Peyer's patch (tissue), 4 donors: ENCODE measurements around the gene CNST. TPM values are rescaled to one million over a fixed set of nuclear protein-coding genes. Genes with fewer than 3 reads are reported as not detected.
"Not testable (repeated sequence)": the region's sequence is repeated elsewhere in the genome, so short reads cannot be mapped to it uniquely, and the experiment has no call there.

Source experiments
- DNase-seq, 3 donors: peaks; one replicate each; pipeline ENCODE4 v3.0.0-alpha.2; 2017 to 2019
- H3K27ac ChIP-seq, 4 donors: fragments of 200-600 bp; sonication (generic); one replicate each; pipeline ENCODE4 v1.5.1; 2016 to 2019
- H3K27me3 ChIP-seq, 2 donors: fragments of 200-600 bp; sonication (generic); one replicate each; pipeline ENCODE4 v1.5.1; 2019
- H3K36me3 ChIP-seq, 3 donors: fragments of 200-600 bp; sonication (generic); one replicate each; pipeline ENCODE4 v1.5.1; 2016 to 2019
- H3K4me1 ChIP-seq, 4 donors: fragments of 200-600 bp; sonication (generic); one replicate each; pipeline ENCODE4 v1.5.1; 2016 to 2019
- H3K4me3 ChIP-seq, 4 donors: fragments of 200-600 bp; sonication (generic); 1 replicate in 3 of 4; 2 replicates in 1 of 4; pipeline ENCODE4 v1.5.1; 2016 to 2019; ENCODE audit warnings: mild to moderate bottlenecking in 1 of 4
- H3K9me3 ChIP-seq, 4 donors: fragments of 200-600 bp; sonication (generic); one replicate each; pipeline ENCODE4 v1.5.1; 2016 to 2019; ENCODE audit warnings: mild to moderate bottlenecking in 1 of 4
- CTCF ChIP-seq, 6 experiments: fragments of 450-650 bp in 4 of 6; fragments of 200-600 bp in 2 of 6; sonication (generic) in 1 of 6; IDR thresholded peaks; one replicate each; pipeline ENCODE4 v1.5.1; 2017 to 2019; ENCODE audit warnings: antibody characterized with exemption in 6 of 6, mild to moderate bottlenecking in 3 of 6, moderate library complexity in 1 of 6
- POLR2A ChIP-seq, 2 donors: fragments of 450-650 bp; IDR thresholded peaks; one replicate each; pipeline ENCODE4 v1.5.1; 2017; ENCODE audit warnings: antibody characterized with exemption in 2 of 2, mild to moderate bottlenecking in 2 of 2, moderate library complexity in 2 of 2
- total RNA-seq, 4 donors: library from RNA; depleted of rRNA; stranded (reverse); fragments of >200 nt; gene quantifications; one replicate each; pipeline ENCODE4 v1.1.0, GENCODE V29; 2016

CNST gene
- total RNA-seq, 4 donors from 2014 or later, result 62.0 to 75.7 (median 69.8) TPM

GRCh38 chr1:246559310-246559709 is 6.9 kb upstream of the CNST start:
- no peak overlapping the region for H3K27ac ChIP-seq
- peaks cover 0 to 5% (median 0%) of the 10 kb centered on the region in 4 donors for H3K4me1 ChIP-seq
- H3K36me3 ChIP-seq, result peaks cover 0 to 56% (median 0%) of the 10 kb centered on the region in 3 donors
- DNase-seq, result no peak
- no peaks in the 10 kb centered on the region for H3K9me3 ChIP-seq
- H3K4me3 ChIP-seq, result no peak overlapping the region
- no peaks in the 10 kb centered on the region for H3K27me3 ChIP-seq
- no peak for TF ChIP-seq POLR2A (IDR thresholded peaks at IDR 0.05)

- not testable (repeated sequence) for H3K9me3 ChIP-seq, H3K27me3 ChIP-seq, H3K4me3 ChIP-seq, H3K27ac ChIP-seq, DNase-seq
- Histone ChIP-seq H3K4me1 (peaks cover 0 to 17% (median 3%) of the 10 kb centered on the region in 4 donors), H3K36me3 (peaks cover 0 to 47% (median 0%) of the 10 kb centered on the region in 3 donors)
Measured at GRCh38 chr1:246560833-246561232, 5.4 kb upstream of the CNST start.

- no peak for TF ChIP-seq CTCF (IDR thresholded peaks at IDR 0.05)
- no peak for TF ChIP-seq POLR2A (IDR thresholded peaks at IDR 0.05)
- peak overlapping the region; percentile 75 to 99 (median 88) for H3K4me3 ChIP-seq
- peaks cover 0 to 44% (median 9%) of the 10 kb centered on the region in 4 donors for H3K4me1 ChIP-seq
- no peaks in the 10 kb centered on the region for H3K27me3 ChIP-seq
- H3K9me3 ChIP-seq, result no peaks in the 10 kb centered on the region
- peaks cover 0 to 22% (median 0%) of the 10 kb centered on the region in 3 donors for H3K36me3 ChIP-seq
- H3K27ac ChIP-seq, result peak overlapping the region; percentile 69 to 98 (median 96)
- DNase-seq, result no peak
Measured at GRCh38 chr1:246564839-246565750, 1.2 kb upstream of the CNST start.

GRCh38 chr1:246565751-246566127 is 517 bp upstream of the CNST start:
- H3K4me1 ChIP-seq, result peaks cover 0 to 50% (median 9%) of the 10 kb centered on the region in 4 donors

GRCh38 chr1:246566813-246567645 is 773 bp downstream of the CNST start:
- Histone ChIP-seq H3K4me3 (peak overlapping the region; percentile 75 to 99 (median 88)), H3K27ac (peak overlapping the region; percentile 92 to 98 (median 96)), H3K4me1 (peaks cover 0 to 56% (median 9%) of the 10 kb centered on the region in 4 donors), H3K36me3 (peaks cover 0 to 13% (median 0%) of the 10 kb centered on the region in 3 donors), H3K27me3 (no peaks in the 10 kb centered on the region), H3K9me3 (no peaks in the 10 kb centered on the region)
- peak in 2 of 3 donors; percentile 72 to 76 for DNase-seq
- TF ChIP-seq POLR2A (IDR thresholded peaks at IDR 0.05), result no peak
- TF ChIP-seq CTCF (IDR thresholded peaks at IDR 0.05), result no peak

More at GRCh38 chr1:246565751-246566127, 517 bp upstream of the CNST start:
- Histone ChIP-seq H3K27ac (peak overlapping the region; percentile 69 to 98 (median 96)), H3K4me3 (peak overlapping the region; percentile 75 to 99 (median 88)), H3K9me3 (no peaks in the 10 kb centered on the region), H3K27me3 (no peaks in the 10 kb centered on the region), H3K36me3 (peaks cover 0 to 15% (median 0%) of the 10 kb centered on the region in 3 donors)
- TF ChIP-seq CTCF (IDR thresholded peaks at IDR 0.05), result no peak
- no peak for TF ChIP-seq POLR2A (IDR thresholded peaks at IDR 0.05)
- no peak for DNase-seq

GRCh38 chr1:246567646-246568235 is 1.5 kb downstream of the CNST start:
- peak overlapping the region; percentile 5 to 98 (median 96) for H3K27ac ChIP-seq
- peak overlapping the region in 3 of 4 donors; percentile 75 to 99 (median 92) for H3K4me3 ChIP-seq
- H3K9me3 ChIP-seq, result no peaks in the 10 kb centered on the region
- H3K36me3 ChIP-seq, result peaks cover 0 to 9% (median 0%) of the 10 kb centered on the region in 3 donors
- H3K27me3 ChIP-seq, result no peaks in the 10 kb centered on the region
- peaks cover 0 to 56% (median 9%) of the 10 kb centered on the region in 4 donors for H3K4me1 ChIP-seq
- TF ChIP-seq CTCF (IDR thresholded peaks at IDR 0.05) (no peak), POLR2A (IDR thresholded peaks at IDR 0.05) (no peak)
- no peak for DNase-seq
